Loucy (cell line): ENCODE results near the gene MISFA.

Experiments
- H2AFZ ChIP-seq: fragments of 200-600 bp; sonication (generic); 2 replicates; pipeline ENCODE4 v1.6.0; 2016; ENCODE audit warnings: antibody characterized with exemption, mild to moderate bottlenecking, low read length, moderate library complexity
- H3F3A ChIP-seq: fragments of 200-600 bp; 2 replicates; pipeline ENCODE4 v1.6.0; 2016; ENCODE audit warnings: antibody characterized with exemption, low read depth, mild to moderate bottlenecking
- H3K27me3 ChIP-seq: fragments of 200-600 bp; sonication (generic); 2 replicates; pipeline ENCODE4 v1.6.1; 2014; ENCODE audit warnings: low read length, mild to moderate bottlenecking; ENCODE audit not compliant: insufficient read depth, poor library complexity, severe bottlenecking
- H3K36me3 ChIP-seq: fragments of 200-600 bp; sonication (generic); 2 replicates; pipeline ENCODE4 v1.6.1; 2016; ENCODE audit warnings: low read length; ENCODE audit not compliant: insufficient read depth
- H3K4me1 ChIP-seq: fragments of 200-600 bp; sonication (generic); 2 replicates; pipeline ENCODE4 v1.5.1; 2014; ENCODE audit warnings: low read length, mild to moderate bottlenecking; ENCODE audit not compliant: insufficient read depth, poor library complexity, severe bottlenecking
- H3K4me2 ChIP-seq: fragments of 200-600 bp; sonication (generic); 2 replicates; pipeline ENCODE4 v1.6.0; 2014; ENCODE audit warnings: antibody characterized with exemption, low read length, low read depth, mild to moderate bottlenecking; ENCODE audit not compliant: poor library complexity, severe bottlenecking
- H3K4me3 ChIP-seq: fragments of 200-600 bp; sonication (generic); 2 replicates; pipeline ENCODE4 v1.5.1; 2014; ENCODE audit warnings: low read length, mild to moderate bottlenecking, mixed read lengths; ENCODE audit not compliant: poor library complexity, severe bottlenecking
- H3K79me2 ChIP-seq: fragments of 200-600 bp; sonication (generic); 2 replicates; pipeline ENCODE4 v1.6.1; 2014; ENCODE audit warnings: low read length; ENCODE audit not compliant: insufficient read depth
- H3K9ac ChIP-seq: fragments of 200-600 bp; sonication (generic); 2 replicates; pipeline ENCODE4 v1.6.0; 2014; ENCODE audit warnings: mild to moderate bottlenecking, low read depth, low read length, moderate library complexity; ENCODE audit not compliant: poor library complexity, severe bottlenecking
- H3K9me2 ChIP-seq: fragments of 200-600 bp; sonication (generic); replicated peaks from 2 replicates; pipeline ENCODE4 v1.6.1; 2016; ENCODE audit warnings: low read depth, low read length, mixed read lengths
- H3K9me3 ChIP-seq: fragments of 200-600 bp; sonication (generic); 2 replicates; pipeline ENCODE4 v1.6.1; 2014; ENCODE audit warnings: mild to moderate bottlenecking, antibody characterized with exemption, low read length, low read depth; ENCODE audit not compliant: insufficient read depth
- H4K20me1 ChIP-seq: fragments of 200-600 bp; sonication (generic); 2 replicates; pipeline ENCODE4 v1.6.0; 2014; ENCODE audit warnings: antibody characterized with exemption, low read length, mild to moderate bottlenecking; ENCODE audit not compliant: insufficient read depth, poor library complexity, severe bottlenecking
- CTCF ChIP-seq: fragments of 200-600 bp; sonication (generic); conservative IDR thresholded peaks from 2 replicates; pipeline ENCODE4 v1.5.1; 2014; ENCODE audit warnings: mild to moderate bottlenecking, antibody characterized with exemption, low read length
- EZH2phosphoT487 ChIP-seq: fragments of 200-600 bp; IDR thresholded peaks from 2 replicates; pipeline ENCODE4 v1.6.1; 2018; ENCODE audit warnings: antibody characterized with exemption, mild to moderate bottlenecking, moderate library complexity, borderline replicate concordance

MISFA gene

DNA sequence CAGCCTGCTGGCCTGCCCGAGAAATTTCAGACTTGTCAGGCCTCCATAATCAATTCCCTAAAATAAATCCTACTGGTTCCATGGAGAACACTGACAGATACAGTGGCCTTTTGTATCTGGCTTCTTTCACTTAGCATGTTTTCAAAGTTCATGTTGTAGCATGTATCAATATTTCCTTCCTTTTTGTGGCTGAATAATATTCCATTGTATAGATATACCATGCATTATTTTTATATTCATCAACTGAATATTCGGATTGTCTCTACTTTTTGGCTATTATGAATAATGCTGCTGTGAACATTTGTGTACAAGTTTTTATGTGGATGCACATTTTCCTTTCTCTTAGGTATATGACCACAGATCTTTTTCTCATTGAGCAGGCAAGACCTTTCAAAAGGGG is 24.1 kb downstream of the MISFA start:
- Histone ChIP-seq H3K9me2 (no peaks in the 10 kb centered on the region), H2AFZ (no peak overlapping the region), H3K36me3 (no peaks in the 10 kb centered on the region), H3K9me3 (no peaks in the 10 kb centered on the region), H3K27me3 (no peaks in the 10 kb centered on the region), H4K20me1 (peaks cover 47% of the 10 kb centered on the region), H3K4me3 (no peak overlapping the region), H3K4me1 (peaks cover 5% of the 10 kb centered on the region), H3K9ac (no peak overlapping the region), H3K4me2 (no peak overlapping the region), H3F3A (no peaks in the 10 kb centered on the region), H3K79me2 (peaks cover 82% of the 10 kb centered on the region)
- TF ChIP-seq CTCF (no peak), EZH2phosphoT487 (no peak)

DNA sequence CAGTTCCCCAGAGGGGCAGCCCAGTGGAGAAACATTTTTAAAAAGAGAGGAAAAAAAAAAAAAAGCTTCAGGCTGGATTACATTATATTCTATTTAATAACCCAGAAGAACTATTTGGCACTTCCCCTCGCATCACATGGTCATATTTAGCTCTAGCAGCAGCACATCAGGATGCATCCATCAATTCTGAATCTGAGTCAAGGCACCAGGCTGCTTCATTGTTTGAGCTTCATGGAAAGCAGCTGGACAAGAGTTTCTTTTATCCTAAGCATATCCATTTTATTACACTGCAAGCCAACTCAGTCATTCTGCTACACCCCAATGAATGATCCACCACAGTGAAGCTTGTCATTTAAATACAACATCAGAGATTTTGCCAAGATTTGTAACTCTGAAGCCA is 24.6 kb downstream of the MISFA start:
- Histone ChIP-seq H3K79me2 (peaks cover 82% of the 10 kb centered on the region), H3K27me3 (no peaks in the 10 kb centered on the region), H3K4me2 (no peak overlapping the region), H3K4me3 (no peak overlapping the region), H3K9me3 (no peaks in the 10 kb centered on the region), H4K20me1 (peaks cover 42% of the 10 kb centered on the region), H2AFZ (no peak overlapping the region), H3K9me2 (no peaks in the 10 kb centered on the region), H3F3A (no peaks in the 10 kb centered on the region), H3K36me3 (no peaks in the 10 kb centered on the region), H3K9ac (no peak overlapping the region), H3K4me1 (peaks cover under 1% of the 10 kb centered on the region)
- TF ChIP-seq CTCF (no peak), EZH2phosphoT487 (no peak)

DNA sequence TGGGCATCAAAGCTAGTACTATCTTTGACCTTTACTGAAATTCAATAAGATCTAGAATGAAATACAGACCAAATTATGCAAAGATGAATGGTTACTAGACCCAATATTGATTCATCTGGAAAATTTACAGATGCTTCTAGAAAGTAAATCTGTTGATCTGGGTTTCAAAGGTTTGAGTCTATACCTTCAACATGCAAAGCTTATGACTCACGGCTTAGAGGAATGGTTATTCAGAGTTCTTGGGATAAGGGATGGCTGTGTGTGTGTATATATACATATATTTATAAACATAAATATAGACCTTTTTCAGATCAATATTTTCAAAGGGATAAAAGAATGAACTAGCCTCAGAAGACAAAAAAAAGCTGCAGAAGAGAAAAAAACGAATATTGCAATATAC is 33.3 kb downstream of the MISFA start:
- no peaks in the 10 kb centered on the region for H3K36me3 ChIP-seq
- H3K9me3 ChIP-seq: no peaks in the 10 kb centered on the region
- TF ChIP-seq EZH2phosphoT487: no peak
- no peak for TF ChIP-seq CTCF
- H2AFZ ChIP-seq: no peak overlapping the region
- peak overlapping the region; percentile 89 for H3K4me3 ChIP-seq
- peak overlapping the region; percentile 89 for H3K9ac ChIP-seq
- no peaks in the 10 kb centered on the region for H3F3A ChIP-seq
- H3K79me2 ChIP-seq: peaks cover 56% of the 10 kb centered on the region
- peaks cover 25% of the 10 kb centered on the region for H4K20me1 ChIP-seq
- no peaks in the 10 kb centered on the region for H3K9me2 ChIP-seq
- peak overlapping the region; percentile 98 for H3K4me2 ChIP-seq
- no peaks in the 10 kb centered on the region for H3K27me3 ChIP-seq
- H3K4me1 ChIP-seq: peaks cover 23% of the 10 kb centered on the region
